ENCODE data around the gene SUMO4.
A peak's percentile ranks its signal among the peaks of the same experiment; 100 is the strongest.

DNA sequence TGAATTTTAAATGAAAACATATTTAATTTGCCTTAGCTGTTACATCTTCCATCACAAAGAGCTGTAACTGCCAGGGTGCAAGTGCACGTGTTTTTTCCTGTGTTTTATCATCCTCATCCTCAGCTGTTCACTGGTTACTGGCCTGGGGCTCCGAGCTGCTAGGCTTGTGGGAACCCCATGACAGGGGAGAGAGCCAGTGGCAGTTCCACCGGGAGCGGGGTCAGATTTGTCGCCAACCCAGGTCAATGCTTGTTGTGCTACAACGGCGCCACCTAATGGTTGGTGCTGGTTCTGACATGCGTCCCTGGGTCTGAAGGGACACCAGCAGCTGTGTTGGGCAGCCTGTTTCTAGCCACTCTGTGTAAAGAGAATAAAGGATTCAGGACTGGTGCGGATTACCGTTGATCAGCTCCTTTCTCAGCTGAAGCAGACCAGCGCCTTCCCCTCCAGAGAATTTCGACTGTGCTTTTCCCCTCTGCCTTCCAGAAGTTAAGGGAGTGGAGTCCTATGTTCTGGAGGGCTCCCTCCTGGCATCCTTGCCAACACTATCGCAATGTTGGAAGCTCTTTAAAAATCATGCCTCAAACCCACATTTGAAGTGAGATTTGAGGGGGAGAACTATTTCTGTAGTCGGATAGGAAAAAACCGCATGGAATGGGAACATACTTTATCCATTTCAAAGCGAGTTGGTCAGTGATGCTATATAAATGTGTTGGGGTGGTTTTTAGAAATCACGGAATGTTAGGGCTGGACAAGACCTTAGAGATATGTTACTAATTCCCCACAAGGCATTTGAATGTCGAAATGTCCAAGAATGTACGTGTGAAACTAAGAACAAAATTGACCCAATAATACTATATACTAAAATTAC, 32.1 kb downstream of the SUMO4 start:
- TF ChIP-seq, protein P1, sequence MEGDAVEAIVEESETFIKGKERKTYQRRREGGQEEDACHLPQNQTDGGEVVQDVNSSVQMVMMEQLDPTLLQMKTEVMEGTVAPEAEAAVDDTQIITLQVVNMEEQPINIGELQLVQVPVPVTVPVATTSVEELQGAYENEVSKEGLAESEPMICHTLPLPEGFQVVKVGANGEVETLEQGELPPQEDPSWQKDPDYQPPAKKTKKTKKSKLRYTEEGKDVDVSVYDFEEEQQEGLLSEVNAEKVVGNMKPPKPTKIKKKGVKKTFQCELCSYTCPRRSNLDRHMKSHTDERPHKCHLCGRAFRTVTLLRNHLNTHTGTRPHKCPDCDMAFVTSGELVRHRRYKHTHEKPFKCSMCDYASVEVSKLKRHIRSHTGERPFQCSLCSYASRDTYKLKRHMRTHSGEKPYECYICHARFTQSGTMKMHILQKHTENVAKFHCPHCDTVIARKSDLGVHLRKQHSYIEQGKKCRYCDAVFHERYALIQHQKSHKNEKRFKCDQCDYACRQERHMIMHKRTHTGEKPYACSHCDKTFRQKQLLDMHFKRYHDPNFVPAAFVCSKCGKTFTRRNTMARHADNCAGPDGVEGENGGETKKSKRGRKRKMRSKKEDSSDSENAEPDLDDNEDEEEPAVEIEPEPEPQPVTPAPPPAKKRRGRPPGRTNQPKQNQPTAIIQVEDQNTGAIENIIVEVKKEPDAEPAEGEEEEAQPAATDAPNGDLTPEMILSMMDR (IDR thresholded peaks at IDR 0.05; ENCODE audit: low read depth, low read length, missing input control) = peak; percentile 96
- TF ChIP-seq, protein P2, sequence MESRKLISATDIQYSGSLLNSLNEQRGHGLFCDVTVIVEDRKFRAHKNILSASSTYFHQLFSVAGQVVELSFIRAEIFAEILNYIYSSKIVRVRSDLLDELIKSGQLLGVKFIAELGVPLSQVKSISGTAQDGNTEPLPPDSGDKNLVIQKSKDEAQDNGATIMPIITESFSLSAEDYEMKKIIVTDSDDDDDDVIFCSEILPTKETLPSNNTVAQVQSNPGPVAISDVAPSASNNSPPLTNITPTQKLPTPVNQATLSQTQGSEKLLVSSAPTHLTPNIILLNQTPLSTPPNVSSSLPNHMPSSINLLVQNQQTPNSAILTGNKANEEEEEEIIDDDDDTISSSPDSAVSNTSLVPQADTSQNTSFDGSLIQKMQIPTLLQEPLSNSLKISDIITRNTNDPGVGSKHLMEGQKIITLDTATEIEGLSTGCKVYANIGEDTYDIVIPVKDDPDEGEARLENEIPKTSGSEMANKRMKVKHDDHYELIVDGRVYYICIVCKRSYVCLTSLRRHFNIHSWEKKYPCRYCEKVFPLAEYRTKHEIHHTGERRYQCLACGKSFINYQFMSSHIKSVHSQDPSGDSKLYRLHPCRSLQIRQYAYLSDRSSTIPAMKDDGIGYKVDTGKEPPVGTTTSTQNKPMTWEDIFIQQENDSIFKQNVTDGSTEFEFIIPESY (IDR thresholded peaks at IDR 0.05) = no peak
